Measurements from ENCODE around the gene ADNP2. TPM values are rescaled to one million over a fixed set of nuclear protein-coding genes. Genes with fewer than 3 reads are reported as not detected.
"Not testable (repeated sequence)": the region's sequence is repeated elsewhere in the genome, so short reads cannot be mapped to it uniquely, and the experiment has no call there.

The ADNP2 gene
- total RNA-seq, 1 donor from 2014 or later, result 14.2 TPM

DNA sequence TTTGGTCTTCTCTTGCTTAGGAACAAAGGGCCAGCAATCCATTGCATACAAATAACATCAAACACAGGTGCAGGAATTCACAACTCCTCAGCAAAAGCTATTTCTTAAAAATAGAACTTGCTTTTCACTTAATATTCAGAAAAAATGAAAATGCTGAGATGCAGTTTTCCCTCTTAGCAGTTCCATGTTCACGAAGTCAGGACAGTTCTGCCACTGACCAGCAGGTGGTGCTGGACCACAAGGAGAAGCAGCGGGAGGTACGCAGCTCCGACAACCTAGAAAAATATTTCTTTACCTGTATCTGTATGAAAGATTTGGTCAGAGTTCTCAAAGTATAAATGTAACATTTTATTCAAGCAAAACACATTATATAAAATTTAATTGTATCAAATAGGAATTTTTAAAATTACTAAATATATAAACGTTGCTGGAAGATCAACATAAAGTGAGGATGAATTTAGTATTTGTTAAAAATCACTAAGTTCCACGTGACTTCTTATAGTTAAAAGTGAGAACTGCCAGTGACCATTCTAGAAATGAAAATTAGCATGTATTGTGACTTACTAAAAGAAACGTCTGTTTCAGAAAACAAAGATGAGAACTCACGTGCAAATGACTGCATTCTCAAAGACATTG lies 48.8 kb downstream of the ADNP2 start:
- Histone ChIP-seq H3K9me3 (no peaks in the 10 kb centered on the region), H3K27me3 (no peaks in the 10 kb centered on the region), H3K27ac (no peak overlapping the region), H3K4me3 (no peak overlapping the region), H3K4me1 (no peaks in the 10 kb centered on the region), H3K36me3 (no peaks in the 10 kb centered on the region)
- intact Hi-C loops (cut with DNase I), result no loop called here
- TF ChIP-seq, protein P1, sequence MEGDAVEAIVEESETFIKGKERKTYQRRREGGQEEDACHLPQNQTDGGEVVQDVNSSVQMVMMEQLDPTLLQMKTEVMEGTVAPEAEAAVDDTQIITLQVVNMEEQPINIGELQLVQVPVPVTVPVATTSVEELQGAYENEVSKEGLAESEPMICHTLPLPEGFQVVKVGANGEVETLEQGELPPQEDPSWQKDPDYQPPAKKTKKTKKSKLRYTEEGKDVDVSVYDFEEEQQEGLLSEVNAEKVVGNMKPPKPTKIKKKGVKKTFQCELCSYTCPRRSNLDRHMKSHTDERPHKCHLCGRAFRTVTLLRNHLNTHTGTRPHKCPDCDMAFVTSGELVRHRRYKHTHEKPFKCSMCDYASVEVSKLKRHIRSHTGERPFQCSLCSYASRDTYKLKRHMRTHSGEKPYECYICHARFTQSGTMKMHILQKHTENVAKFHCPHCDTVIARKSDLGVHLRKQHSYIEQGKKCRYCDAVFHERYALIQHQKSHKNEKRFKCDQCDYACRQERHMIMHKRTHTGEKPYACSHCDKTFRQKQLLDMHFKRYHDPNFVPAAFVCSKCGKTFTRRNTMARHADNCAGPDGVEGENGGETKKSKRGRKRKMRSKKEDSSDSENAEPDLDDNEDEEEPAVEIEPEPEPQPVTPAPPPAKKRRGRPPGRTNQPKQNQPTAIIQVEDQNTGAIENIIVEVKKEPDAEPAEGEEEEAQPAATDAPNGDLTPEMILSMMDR (IDR thresholded peaks at IDR 0.05), result no peak
- ATAC-seq (peak; percentile 81), DNase-seq (peak; percentile 84)

DNA sequence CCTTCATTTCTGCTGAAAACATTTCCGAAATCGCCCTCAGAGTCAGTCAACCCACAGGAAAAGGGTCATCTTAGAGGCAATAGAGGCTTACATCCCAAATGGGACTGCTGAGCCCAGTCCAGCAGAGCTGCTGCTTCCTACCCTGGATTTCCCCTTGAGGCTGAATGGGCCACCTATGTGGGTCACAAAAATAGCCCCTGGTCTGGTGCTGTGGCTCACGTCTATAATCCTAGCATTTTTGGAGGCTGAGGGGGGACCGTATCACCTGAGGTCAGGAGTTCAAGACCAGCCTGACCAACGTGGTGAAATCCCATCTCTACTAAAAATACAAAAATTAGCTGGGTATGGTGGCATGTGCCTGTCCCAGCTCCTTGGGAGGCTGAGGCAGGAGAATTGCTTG lies 49.3 kb downstream of the ADNP2 start:
- DNase-seq, result no peak
- TF ChIP-seq, protein P1 (IDR thresholded peaks at IDR 0.05), result no peak

DNA sequence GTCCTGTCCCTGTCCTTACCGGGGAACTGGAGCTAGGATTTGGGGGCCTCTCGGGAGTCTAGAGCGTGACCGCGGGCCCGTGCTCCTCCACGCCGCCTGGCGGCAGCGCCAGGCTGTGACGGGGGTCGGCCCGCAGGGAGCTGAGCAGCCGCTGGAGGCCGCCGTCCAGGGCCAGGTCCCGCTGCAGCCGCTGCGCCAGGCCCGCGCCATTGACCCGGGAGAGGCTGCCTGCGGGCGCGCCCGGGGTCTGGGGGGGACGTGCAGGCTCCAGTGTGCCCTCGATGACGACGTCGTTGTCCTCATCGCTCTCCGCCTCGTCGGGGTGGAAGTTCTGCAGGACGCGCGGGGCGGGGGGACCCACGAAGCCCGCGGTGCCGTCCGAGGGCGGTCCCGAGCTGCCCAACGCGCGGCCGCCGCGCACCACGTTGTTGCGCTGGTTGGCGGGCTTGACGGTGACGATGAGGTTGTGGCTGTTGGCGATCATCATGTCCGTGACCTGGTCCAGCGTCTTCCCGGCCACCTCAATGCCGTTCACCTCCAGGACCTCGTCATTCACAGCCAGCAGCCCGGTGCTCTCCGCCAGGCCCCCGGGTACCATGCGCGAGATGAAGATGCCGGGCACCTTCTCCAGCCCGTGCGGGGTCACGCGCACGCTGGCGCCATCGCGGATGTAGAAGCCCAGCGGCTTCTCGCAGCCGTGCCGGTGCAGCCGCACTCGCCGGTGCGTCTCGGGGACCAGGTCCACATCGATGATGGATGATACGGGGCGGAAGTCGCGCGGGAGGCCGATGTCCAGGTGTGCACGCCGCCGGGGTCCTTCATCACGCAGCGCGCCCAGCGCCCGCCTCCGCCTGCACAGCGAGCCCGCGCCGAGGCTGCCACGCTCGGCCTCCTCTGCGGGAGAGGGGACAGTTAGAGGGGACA lies 50.9 kb downstream of the ADNP2 start:
- peak; percentile 89 for ATAC-seq
- no peaks in the 10 kb centered on the region for H3K27me3 ChIP-seq
- no peaks in the 10 kb centered on the region for H3K4me1 ChIP-seq
- H3K9me3 ChIP-seq, result no peaks in the 10 kb centered on the region
- H3K4me3 ChIP-seq, result no peak overlapping the region
- H3K27ac ChIP-seq, result no peak overlapping the region
- intact Hi-C loops (cut with DNase I), result no loop called here
- TF ChIP-seq, protein P1 (IDR thresholded peaks at IDR 0.05), result peak; percentile 56
- DNase-seq, result peak; percentile 76
- H3K36me3 ChIP-seq, result no peaks in the 10 kb centered on the region

More for the DNA sequence above, 49.3 kb downstream of the ADNP2 start:
- no peak overlapping the region for H3K27ac ChIP-seq
- intact Hi-C loops (cut with DNase I), result no loop called here
- H3K9me3 ChIP-seq, result no peaks in the 10 kb centered on the region
- H3K36me3 ChIP-seq, result no peaks in the 10 kb centered on the region
- no peak for ATAC-seq
- H3K27me3 ChIP-seq, result no peaks in the 10 kb centered on the region
- no peak overlapping the region for H3K4me3 ChIP-seq
- no peaks in the 10 kb centered on the region for H3K4me1 ChIP-seq

DNA sequence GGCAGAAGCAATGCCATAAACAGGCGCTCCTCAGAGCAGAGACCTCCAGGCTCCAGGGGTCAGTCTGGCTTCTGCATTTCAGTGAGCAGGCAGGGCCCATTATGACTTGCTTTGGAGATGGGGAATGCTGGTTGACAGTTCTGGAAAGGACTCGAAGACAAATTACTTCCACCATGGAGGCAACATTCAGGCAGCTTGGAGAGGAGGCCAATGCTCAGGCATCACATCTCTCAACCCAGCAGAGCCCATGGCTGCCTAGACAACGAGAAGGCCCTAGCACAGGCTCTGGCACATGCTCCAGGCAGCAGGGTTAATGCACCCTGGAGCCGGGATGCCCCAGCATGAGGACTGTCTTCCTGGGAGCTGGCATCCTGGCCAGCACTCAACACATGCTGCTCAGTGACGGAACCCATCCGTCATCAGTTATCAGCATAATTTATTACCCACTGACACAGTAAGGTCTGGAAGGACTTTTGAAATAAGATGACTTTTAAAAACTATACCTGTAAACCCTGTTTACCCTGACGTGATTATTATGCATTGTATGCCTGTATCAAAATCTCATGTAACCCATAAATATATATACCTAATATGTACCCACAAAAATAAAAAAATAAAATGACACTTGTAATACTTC lies 52.8 kb downstream of the ADNP2 start:
- TF ChIP-seq, protein P1 (IDR thresholded peaks at IDR 0.05), result no peak
- H3K9me3 ChIP-seq, result no peaks in the 10 kb centered on the region
- intact Hi-C loops (cut with DNase I), result no loop called here
- H3K4me1 ChIP-seq, result no peaks in the 10 kb centered on the region
- DNase-seq (no peak), ATAC-seq (no peak)
- no peaks in the 10 kb centered on the region for H3K27me3 ChIP-seq
- H3K4me3 ChIP-seq, result no peak overlapping the region
- H3K27ac ChIP-seq, result no peak overlapping the region
- H3K36me3 ChIP-seq, result no peaks in the 10 kb centered on the region

DNA sequence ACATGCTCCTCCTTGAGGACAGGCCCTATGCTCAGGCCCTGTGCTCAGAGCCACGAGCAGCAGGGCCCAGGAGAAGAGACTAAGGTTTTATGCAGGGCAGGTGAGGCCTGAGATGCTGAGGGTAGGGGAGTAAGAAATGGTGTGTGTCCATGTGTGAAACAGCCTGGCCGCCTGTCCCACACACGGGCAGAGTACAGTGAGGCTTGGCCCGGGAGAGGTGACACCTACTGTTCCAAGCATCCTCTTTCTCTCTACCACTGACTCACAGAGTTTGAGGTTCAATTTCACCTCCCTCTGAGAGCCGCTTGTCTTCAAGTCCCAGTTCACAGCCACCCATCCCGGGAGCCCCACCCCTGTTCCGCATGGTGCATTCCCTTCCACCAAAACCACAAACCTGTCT lies 54.1 kb downstream of the ADNP2 start:
- TF ChIP-seq, protein P1 (IDR thresholded peaks at IDR 0.05), result no peak
- Histone ChIP-seq H3K4me3 (no peak overlapping the region), H3K27me3 (no peaks in the 10 kb centered on the region), H3K27ac (no peak overlapping the region), H3K9me3 (no peaks in the 10 kb centered on the region), H3K36me3 (no peaks in the 10 kb centered on the region), H3K4me1 (no peaks in the 10 kb centered on the region)
- DNase-seq, result no peak
- intact Hi-C loops (cut with DNase I), result no loop called here
- ATAC-seq, result no peak

DNA sequence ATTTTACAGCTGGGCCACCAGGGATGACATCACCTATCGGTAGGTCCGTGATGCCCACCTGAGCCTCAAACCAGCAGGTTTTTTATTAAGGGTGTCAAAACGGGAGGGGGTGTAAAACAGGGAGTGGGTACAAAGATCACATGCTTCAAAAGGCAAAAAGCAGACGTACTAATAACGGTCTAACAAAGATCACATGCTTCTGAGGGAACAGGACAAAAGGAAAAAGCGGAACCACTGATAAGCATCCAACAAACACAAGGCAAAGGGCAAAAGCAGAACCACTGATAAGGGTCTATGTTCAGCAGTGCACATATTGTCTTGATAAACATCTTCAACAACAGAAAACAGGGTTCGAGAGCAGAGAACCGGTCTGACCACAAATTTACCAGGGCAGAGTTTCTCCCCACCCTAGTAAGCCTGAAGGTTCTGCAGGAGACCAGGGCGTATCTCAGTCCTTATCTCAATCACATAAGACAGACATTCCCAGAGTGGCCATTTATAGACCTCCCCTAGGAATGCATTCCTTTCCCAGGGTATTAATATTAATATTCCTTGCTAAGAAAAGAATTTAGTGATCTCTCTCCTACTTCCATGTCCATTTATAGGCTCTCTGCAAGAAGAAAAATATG lies 55.8 kb downstream of the ADNP2 start:
- DNase-seq; intact Hi-C loops (cut with DNase I); ATAC-seq: not testable (repeated sequence)

More for the DNA sequence above, 55.8 kb downstream of the ADNP2 start:
- H3K4me1 ChIP-seq, H3K9me3 ChIP-seq, H3K27me3 ChIP-seq, H3K27ac ChIP-seq, H3K36me3 ChIP-seq, H3K4me3 ChIP-seq: not testable (repeated sequence)

All from upper lobe of right lung (tissue), 1 donor.